ENCODE measurements around the gene PTPRO.

- TF ChIP-seq CTCF (IDR thresholded peaks at IDR 0.05) (no peak), EP300 (IDR thresholded peaks at IDR 0.05) (no peak), POLR2A (IDR thresholded peaks at IDR 0.05; ENCODE audit: low read depth) (no peak), POLR2AphosphoS5 (IDR thresholded peaks at IDR 0.05) (no peak)
Observed at GRCh38 chr12:15356951-15357364, 34.6 kb downstream of the PTPRO start.

Data from esophagus muscularis mucosa (tissue), 4 donors.